Liver (tissue), 9 donors: ENCODE measurements around the gene SUGP2. TPM values are rescaled to one million over a fixed set of nuclear protein-coding genes. Genes with fewer than 3 reads are reported as not detected.

ENCODE experiments used
- DNase-seq: peaks from one replicate; pipeline ENCODE4 v3.0.0-alpha.2; 2017; ENCODE audit warnings: low spot score
- H3K27ac ChIP-seq, 2 donors: one replicate each; pipeline ENCODE4 v1.7.0; 2013; ENCODE audit warnings: inconsistent platforms in 2 of 2, low read length in 2 of 2, control low read depth in 1 of 2, low read depth in 1 of 2, mild to moderate bottlenecking in 1 of 2
- H3K27me3 ChIP-seq, 4 donors: one replicate each; pipeline versions ENCODE4 v1.6.1 to v1.7.0; 2013; ENCODE audit warnings: low read length in 3 of 4, inconsistent platforms in 1 of 4, mild to moderate bottlenecking in 1 of 4, moderate library complexity in 1 of 4; ENCODE audit not compliant: control insufficient read depth in 4 of 4, insufficient read depth in 4 of 4
- H3K36me3 ChIP-seq, 4 donors: one replicate each; pipeline versions ENCODE4 v1.6.1 to v1.7.0; 2013; ENCODE audit warnings: low read length in 3 of 4, mild to moderate bottlenecking in 3 of 4, low read depth in 1 of 4, moderate library complexity in 1 of 4; ENCODE audit not compliant: control insufficient read depth in 4 of 4, insufficient read depth in 3 of 4
- H3K4me1 ChIP-seq, 4 donors: one replicate each; pipeline versions ENCODE4 v1.6.1 to v1.7.0; 2013; ENCODE audit warnings: low read length in 3 of 4, mild to moderate bottlenecking in 3 of 4, moderate library complexity in 1 of 4; ENCODE audit not compliant: control insufficient read depth in 4 of 4, insufficient read depth in 4 of 4
- H3K4me3 ChIP-seq, 3 donors: one replicate each; pipeline versions ENCODE4 v1.6.1 to v1.7.0; 2013; ENCODE audit warnings: low read length in 3 of 3, control low read depth in 1 of 3, low read depth in 1 of 3, mild to moderate bottlenecking in 1 of 3
- H3K9ac ChIP-seq, 2 donors: one replicate each; pipeline ENCODE4 v1.7.0; 2013; ENCODE audit warnings: low read length in 2 of 2, mild to moderate bottlenecking in 2 of 2, moderate library complexity in 2 of 2, control low read depth in 1 of 2, low read depth in 1 of 2
- H3K9me3 ChIP-seq, 4 donors: one replicate each; pipeline versions ENCODE4 v1.6.1 to v1.7.0; 2013; ENCODE audit warnings: low read length in 3 of 4; ENCODE audit not compliant: control insufficient read depth in 4 of 4
- EGR1 ChIP-seq, 2 donors: IDR thresholded peaks; 2 replicates each; pipeline ENCODE4 v1.6.1; 2016 to 2018; ENCODE audit warnings: antibody characterized with exemption in 2 of 2, low read depth in 2 of 2
- FOXA1 ChIP-seq: IDR thresholded peaks from 2 replicates; pipeline ENCODE4 v1.6.1; 2016; ENCODE audit warnings: antibody characterized with exemption
- FOXA2 ChIP-seq: IDR thresholded peaks from 2 replicates; pipeline ENCODE4 v1.6.1; 2016; ENCODE audit warnings: antibody characterized with exemption
- HNF4A ChIP-seq, 2 donors: conservative IDR thresholded peaks; 2 replicates each; pipeline ENCODE4 v1.6.1; 2016; ENCODE audit warnings: antibody characterized with exemption in 2 of 2, mild to moderate bottlenecking in 2 of 2
- HNF4G ChIP-seq: IDR thresholded peaks from 2 replicates; pipeline ENCODE4 v1.6.1; 2016; ENCODE audit warnings: antibody characterized with exemption
- JUND ChIP-seq, 2 donors: IDR thresholded peaks; 2 replicates each; pipeline ENCODE4 v1.6.1; 2016; ENCODE audit warnings: antibody characterized with exemption in 2 of 2
- NR2F2 ChIP-seq: IDR thresholded peaks from 2 replicates; pipeline ENCODE4 v1.6.1; 2016; ENCODE audit warnings: antibody characterized with exemption
- RAD21 ChIP-seq, 2 donors: IDR thresholded peaks; 2 replicates each; pipeline ENCODE4 v1.6.1; 2016; ENCODE audit warnings: antibody characterized with exemption in 2 of 2, mild to moderate bottlenecking in 2 of 2
- RXRA ChIP-seq, 2 donors: IDR thresholded peaks; 2 replicates each; pipeline ENCODE4 v1.6.1; 2017 to 2018; ENCODE audit warnings: antibody characterized with exemption in 2 of 2, mild to moderate bottlenecking in 1 of 2
- SP1 ChIP-seq: IDR thresholded peaks from 2 replicates; pipeline ENCODE4 v1.6.1; 2018; ENCODE audit warnings: antibody characterized with exemption, mild to moderate bottlenecking
- YY1 ChIP-seq: IDR thresholded peaks from 2 replicates; pipeline ENCODE4 v1.6.1; 2016; ENCODE audit warnings: antibody characterized with exemption, mild to moderate bottlenecking
- WGBS: extraction: QIAGEN DNeasy Blood & Tissue Kit; methylation state at CpG from one replicate; pipeline ENCODE4 v1.1.7; 2013; 5-methylcytosine and 5-hydroxymethylcytosine counted together
- polyA plus RNA-seq, 2 donors: library from polyadenylated mRNA; stranded (reverse) in 1 of 2; unstranded in 1 of 2; fragments of 200-250 nt in 1 of 2; fragments of >200 nt in 1 of 2; fragmentation: Nextera tagmentation in 1 of 2; extraction: Ambion mirVana in 1 of 2; gene quantifications; one replicate each; pipeline versions ENCODE4 v1.2.1 to v1.2.3, GENCODE V29; 2013 to 2015
- total RNA-seq, 2 donors: library from RNA; depleted of rRNA; stranded (reverse); fragments of >200 nt; gene quantifications; one replicate each; pipeline ENCODE4 v1.2.3, GENCODE V29; 2014
- TF ChIP-seq, protein P1 (sequence below): IDR thresholded peaks from 2 replicates; pipeline ENCODE4 v1.6.1; 2016; ENCODE audit warnings: antibody characterized with exemption
- TF ChIP-seq, protein P2 (sequence below): IDR thresholded peaks from 2 replicates; pipeline ENCODE4 v1.6.1; 2016; ENCODE audit warnings: antibody characterized with exemption, mild to moderate bottlenecking
- TF ChIP-seq, protein P3 (sequence below): IDR thresholded peaks from 2 replicates; pipeline ENCODE4 v1.6.1; 2016; ENCODE audit warnings: antibody characterized with exemption
- TF ChIP-seq, protein P4 (sequence below): IDR thresholded peaks from 2 replicates; pipeline ENCODE4 v1.6.1; 2016; ENCODE audit warnings: antibody characterized with exemption
- TF ChIP-seq, protein P5 (sequence below): fragments of 150-350 bp; IDR thresholded peaks from 2 replicates; pipeline ENCODE4 v1.5.1; 2017; ENCODE audit warnings: improper control_type of control experiment, low read depth, low read length; ENCODE audit not compliant: missing input control
- donor health status: healthy.
- donor health status: healthy.
- donor health status: healthy.
- donor health status: healthy.
- donor health status: healthy.

The SUGP2 gene
- total and polyA plus RNA-seq, 4 donors = 9.6 to 29.0 (median 19.2) TPM

DNA sequence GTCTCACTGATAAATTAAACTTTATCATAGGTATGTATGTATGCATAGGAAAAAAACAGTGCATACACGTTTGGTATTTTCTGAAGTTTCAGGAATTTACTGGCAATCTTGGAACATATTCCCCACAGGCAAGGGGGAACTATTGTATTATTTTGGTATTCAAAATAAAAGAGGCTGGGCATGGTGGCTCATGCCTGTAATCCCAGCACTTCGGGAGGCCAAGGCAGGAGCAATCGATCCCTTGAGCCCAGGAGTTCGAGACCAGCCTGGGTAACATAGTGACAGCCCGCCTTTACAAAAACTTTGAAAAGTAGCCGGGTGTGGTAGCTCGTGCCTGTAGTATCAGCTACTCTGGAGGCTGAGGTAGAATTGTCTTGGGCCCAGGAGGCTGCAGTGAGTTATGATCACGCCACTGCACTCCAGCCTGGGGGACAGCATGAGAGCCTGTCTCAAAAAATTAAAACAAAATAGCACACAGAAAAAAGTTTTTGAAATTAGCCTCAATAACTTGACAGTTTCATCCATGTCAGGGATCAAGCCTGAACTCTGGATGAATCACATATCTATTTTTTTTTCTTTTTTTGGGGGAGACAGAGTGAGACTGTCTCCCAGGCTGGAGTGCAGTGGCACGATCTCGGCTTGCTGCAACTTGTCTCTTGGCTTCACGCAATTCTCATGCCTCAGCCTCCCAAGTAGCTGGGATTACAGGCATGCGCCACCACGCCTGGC is 63.2 kb downstream of the SUGP2 start:
- Histone ChIP-seq H3K9ac (no peak overlapping the region), H3K27me3 (no peaks in the 10 kb centered on the region), H3K4me1 (peaks cover 0 to 3% (median 0%) of the 10 kb centered on the region in 4 donors), H3K9me3 (no peaks in the 10 kb centered on the region), H3K27ac (peak overlapping the region in 1 of 2 donors; percentile 7), H3K4me3 (no peak overlapping the region), H3K36me3 (no peaks in the 10 kb centered on the region)
- WGBS = 87% methylated on average over 13 of the region's 13 CpGs
- TF ChIP-seq JUND (IDR thresholded peaks at IDR 0.05) (no peak), YY1 (no peak), FOXA1 (no peak), FOXA2 (no peak), NR2F2 (no peak), EGR1 (IDR thresholded peaks at IDR 0.05; ENCODE audit: low read depth in 2 of 2) (no peak), HNF4A (conservative IDR thresholded peaks at IDR 0.05) (no peak)
- TF ChIP-seq, protein P1, sequence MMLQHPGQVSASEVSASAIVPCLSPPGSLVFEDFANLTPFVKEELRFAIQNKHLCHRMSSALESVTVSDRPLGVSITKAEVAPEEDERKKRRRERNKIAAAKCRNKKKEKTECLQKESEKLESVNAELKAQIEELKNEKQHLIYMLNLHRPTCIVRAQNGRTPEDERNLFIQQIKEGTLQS = no peak
- TF ChIP-seq, protein P2, sequence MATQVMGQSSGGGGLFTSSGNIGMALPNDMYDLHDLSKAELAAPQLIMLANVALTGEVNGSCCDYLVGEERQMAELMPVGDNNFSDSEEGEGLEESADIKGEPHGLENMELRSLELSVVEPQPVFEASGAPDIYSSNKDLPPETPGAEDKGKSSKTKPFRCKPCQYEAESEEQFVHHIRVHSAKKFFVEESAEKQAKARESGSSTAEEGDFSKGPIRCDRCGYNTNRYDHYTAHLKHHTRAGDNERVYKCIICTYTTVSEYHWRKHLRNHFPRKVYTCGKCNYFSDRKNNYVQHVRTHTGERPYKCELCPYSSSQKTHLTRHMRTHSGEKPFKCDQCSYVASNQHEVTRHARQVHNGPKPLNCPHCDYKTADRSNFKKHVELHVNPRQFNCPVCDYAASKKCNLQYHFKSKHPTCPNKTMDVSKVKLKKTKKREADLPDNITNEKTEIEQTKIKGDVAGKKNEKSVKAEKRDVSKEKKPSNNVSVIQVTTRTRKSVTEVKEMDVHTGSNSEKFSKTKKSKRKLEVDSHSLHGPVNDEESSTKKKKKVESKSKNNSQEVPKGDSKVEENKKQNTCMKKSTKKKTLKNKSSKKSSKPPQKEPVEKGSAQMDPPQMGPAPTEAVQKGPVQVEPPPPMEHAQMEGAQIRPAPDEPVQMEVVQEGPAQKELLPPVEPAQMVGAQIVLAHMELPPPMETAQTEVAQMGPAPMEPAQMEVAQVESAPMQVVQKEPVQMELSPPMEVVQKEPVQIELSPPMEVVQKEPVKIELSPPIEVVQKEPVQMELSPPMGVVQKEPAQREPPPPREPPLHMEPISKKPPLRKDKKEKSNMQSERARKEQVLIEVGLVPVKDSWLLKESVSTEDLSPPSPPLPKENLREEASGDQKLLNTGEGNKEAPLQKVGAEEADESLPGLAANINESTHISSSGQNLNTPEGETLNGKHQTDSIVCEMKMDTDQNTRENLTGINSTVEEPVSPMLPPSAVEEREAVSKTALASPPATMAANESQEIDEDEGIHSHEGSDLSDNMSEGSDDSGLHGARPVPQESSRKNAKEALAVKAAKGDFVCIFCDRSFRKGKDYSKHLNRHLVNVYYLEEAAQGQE = no peak
- TF ChIP-seq, protein P3, sequence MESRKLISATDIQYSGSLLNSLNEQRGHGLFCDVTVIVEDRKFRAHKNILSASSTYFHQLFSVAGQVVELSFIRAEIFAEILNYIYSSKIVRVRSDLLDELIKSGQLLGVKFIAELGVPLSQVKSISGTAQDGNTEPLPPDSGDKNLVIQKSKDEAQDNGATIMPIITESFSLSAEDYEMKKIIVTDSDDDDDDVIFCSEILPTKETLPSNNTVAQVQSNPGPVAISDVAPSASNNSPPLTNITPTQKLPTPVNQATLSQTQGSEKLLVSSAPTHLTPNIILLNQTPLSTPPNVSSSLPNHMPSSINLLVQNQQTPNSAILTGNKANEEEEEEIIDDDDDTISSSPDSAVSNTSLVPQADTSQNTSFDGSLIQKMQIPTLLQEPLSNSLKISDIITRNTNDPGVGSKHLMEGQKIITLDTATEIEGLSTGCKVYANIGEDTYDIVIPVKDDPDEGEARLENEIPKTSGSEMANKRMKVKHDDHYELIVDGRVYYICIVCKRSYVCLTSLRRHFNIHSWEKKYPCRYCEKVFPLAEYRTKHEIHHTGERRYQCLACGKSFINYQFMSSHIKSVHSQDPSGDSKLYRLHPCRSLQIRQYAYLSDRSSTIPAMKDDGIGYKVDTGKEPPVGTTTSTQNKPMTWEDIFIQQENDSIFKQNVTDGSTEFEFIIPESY = no peak
- TF ChIP-seq, protein P4, sequence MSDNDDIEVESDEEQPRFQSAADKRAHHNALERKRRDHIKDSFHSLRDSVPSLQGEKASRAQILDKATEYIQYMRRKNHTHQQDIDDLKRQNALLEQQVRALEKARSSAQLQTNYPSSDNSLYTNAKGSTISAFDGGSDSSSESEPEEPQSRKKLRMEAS = no peak
- no peak for DNase-seq

DNA sequence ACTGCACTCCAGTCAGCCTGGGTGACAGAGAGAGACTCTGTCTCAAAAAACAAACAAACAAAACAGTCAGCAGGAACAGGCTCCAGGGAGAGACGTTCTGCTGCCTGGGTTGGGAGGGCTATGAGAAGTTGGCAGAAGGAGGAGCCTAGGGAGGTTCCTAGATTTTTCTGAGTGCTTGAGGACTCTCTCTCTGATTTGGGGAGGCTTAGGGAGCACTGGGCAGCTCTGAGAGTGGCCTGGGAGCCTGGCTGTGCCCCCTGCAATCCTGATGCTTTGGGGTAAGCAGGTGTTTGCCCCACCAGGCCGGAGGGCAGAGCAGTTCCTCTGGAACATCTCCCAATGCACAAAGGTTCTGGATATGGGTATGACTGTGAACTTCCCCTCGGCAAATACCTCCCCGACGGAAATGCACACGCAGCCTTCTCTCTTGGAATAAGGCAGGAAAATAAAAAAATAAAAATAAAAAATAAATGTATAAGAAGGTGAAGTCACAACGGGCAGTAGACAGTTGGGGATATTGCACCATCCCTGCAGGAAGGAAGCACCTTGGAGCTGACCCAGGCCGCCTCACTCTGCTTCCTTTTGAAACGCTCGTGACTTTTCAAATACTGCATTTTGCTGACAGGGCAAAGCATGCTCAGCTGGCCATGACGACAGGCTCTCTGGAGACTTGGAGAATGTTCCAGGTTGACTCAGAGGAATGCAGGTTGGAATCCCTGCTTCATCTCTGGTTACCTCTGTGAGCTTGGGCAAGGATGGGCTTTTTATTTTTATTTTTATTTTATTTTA is 65.8 kb downstream of the SUGP2 start:
- whole genome bisulfite sequencing = 36% methylated on average over 11 of the region's 11 CpGs
- no peaks in the 10 kb centered on the region for H3K4me1 ChIP-seq
- H3K27ac ChIP-seq = peak overlapping the region; percentile 48 to 70
- TF ChIP-seq YY1 = no peak
- no peak for TF ChIP-seq HNF4A (conservative IDR thresholded peaks at IDR 0.05)
- TF ChIP-seq, protein P3 = no peak
- TF ChIP-seq RAD21 (IDR thresholded peaks at IDR 0.05) = no peak
- TF ChIP-seq HNF4G = no peak
- peak; percentile 49 for TF ChIP-seq NR2F2
- no peak for TF ChIP-seq FOXA2
- TF ChIP-seq, protein P2 = no peak
- TF ChIP-seq, protein P5, sequence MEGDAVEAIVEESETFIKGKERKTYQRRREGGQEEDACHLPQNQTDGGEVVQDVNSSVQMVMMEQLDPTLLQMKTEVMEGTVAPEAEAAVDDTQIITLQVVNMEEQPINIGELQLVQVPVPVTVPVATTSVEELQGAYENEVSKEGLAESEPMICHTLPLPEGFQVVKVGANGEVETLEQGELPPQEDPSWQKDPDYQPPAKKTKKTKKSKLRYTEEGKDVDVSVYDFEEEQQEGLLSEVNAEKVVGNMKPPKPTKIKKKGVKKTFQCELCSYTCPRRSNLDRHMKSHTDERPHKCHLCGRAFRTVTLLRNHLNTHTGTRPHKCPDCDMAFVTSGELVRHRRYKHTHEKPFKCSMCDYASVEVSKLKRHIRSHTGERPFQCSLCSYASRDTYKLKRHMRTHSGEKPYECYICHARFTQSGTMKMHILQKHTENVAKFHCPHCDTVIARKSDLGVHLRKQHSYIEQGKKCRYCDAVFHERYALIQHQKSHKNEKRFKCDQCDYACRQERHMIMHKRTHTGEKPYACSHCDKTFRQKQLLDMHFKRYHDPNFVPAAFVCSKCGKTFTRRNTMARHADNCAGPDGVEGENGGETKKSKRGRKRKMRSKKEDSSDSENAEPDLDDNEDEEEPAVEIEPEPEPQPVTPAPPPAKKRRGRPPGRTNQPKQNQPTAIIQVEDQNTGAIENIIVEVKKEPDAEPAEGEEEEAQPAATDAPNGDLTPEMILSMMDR = no peak
- peak; percentile 14 for TF ChIP-seq SP1
- TF ChIP-seq RXRA (IDR thresholded peaks at IDR 0.05) = peak in 1 of 2 donors; percentile 11

More for the DNA sequence above, 65.8 kb downstream of the SUGP2 start:
- no peaks in the 10 kb centered on the region for H3K36me3 ChIP-seq
- no peaks in the 10 kb centered on the region for H3K27me3 ChIP-seq
- H3K9me3 ChIP-seq = no peaks in the 10 kb centered on the region
- no peak overlapping the region for H3K9ac ChIP-seq
- H3K4me3 ChIP-seq = no peak overlapping the region
- peak; percentile 41 for DNase-seq
